ENCODE results near the gene CFLAR. TPM values are rescaled to one million over a fixed set of nuclear protein-coding genes. Genes with fewer than 3 reads are reported as not detected.

CFLAR gene
- total and polyA plus RNA-seq, 2 of the 13 experiments (the other 11 are each of a cell fraction or from before 2014, with no cell fraction given), result 43.8 to 92.1 TPM

GRCh38 chr2:201152999-201153815, 37.2 kb downstream of the CFLAR start:
- H3K4me3 ChIP-seq (replicated peaks in 1 of 3; ENCODE audit: insufficient read depth in 1 of 3, low read depth in 2 of 3, low read length in 3 of 3), result no peak overlapping the region
- CTCF ChIA-PET (ENCODE audit: low intra/inter-chr PET ratio, low total read pairs), result no interaction called here
- no peak overlapping the region for H3K4me2 ChIP-seq (ENCODE audit: low read depth, low read length)
- BruUV-seq (replicated peaks), result no TSS peak
- FAIRE-seq (no peak), DNase-seq (ENCODE audit: low spot score) (no peak), ATAC-seq (no peak)
- H3K4me1 ChIP-seq (ENCODE audit: insufficient read depth, low read length), result peaks cover 42% of the 10 kb centered on the region
- peaks cover 12 to 56% of the 10 kb centered on the region in 2 experiments; a peak in 4 of 5 replicates for H3K36me3 ChIP-seq (replicated peaks in 1 of 2; ENCODE audit: control insufficient read depth in 1 of 2, insufficient read depth in 2 of 2, low read length in 2 of 2)
- intact Hi-C loops (cut with micrococcal nuclease; ENCODE audit: unreplicated experiment) (no loop called here), in situ Hi-C loops (cut with HindIII; ENCODE audit: extremely low pct_ligation_motif_present, low pct_unique_long_range_greater_than_20kb) (no loop called here)
- no peaks in the 10 kb centered on the region for H3K9me3 ChIP-seq (ENCODE audit: low read length)
- no peak overlapping the region for H3K27ac ChIP-seq (ENCODE audit: extremely low read length, insufficient read depth, low read length)
- WGBS (ENCODE audit: low lambda C conversion rate), result 97% methylated on average over 6 of the region's 6 CpGs
- H3K9ac ChIP-seq (ENCODE audit: insufficient read depth, low read depth, low read length), result no peak overlapping the region
- no peak overlapping the region for H2AFZ ChIP-seq (ENCODE audit: low read length)
- POLR2A ChIA-PET, result interaction anchor here (0.6 to 3.4 kb wide), 3 partner anchors 19 to 264 kb away, joined by 3 to 13 read pairs (median 3); partner anchors contain the start of gene NIF3L1
- no peaks in the 10 kb centered on the region for H3K27me3 ChIP-seq (ENCODE audit: control insufficient read depth in 1 of 2, insufficient read depth in 2 of 2, low read length in 2 of 2)
- H4K20me1 ChIP-seq (ENCODE audit: insufficient read depth, low read length), result no peaks in the 10 kb centered on the region
- H3K79me2 ChIP-seq (ENCODE audit: insufficient read depth, low read length), result peaks cover 3% of the 10 kb centered on the region
- TF ChIP-seq JUNB (CRISPR knock-in tag; IDR thresholded peaks at IDR 0.05; ENCODE audit: borderline replicate concordance) (no peak), NR2F1 (CRISPR knock-in tag; IDR thresholded peaks at IDR 0.05) (no peak), ZNF512B (CRISPR knock-in tag; IDR thresholded peaks at IDR 0.05; ENCODE audit: borderline replicate concordance) (no peak), ZNF704 (CRISPR knock-in tag; IDR thresholded peaks at IDR 0.05; ENCODE audit: borderline replicate concordance) (no peak), ZNF83 (CRISPR knock-in tag; IDR thresholded peaks at IDR 0.05; ENCODE audit: borderline replicate concordance) (no peak), ZBTB4 (CRISPR knock-in tag; IDR thresholded peaks at IDR 0.05; ENCODE audit: borderline replicate concordance) (no peak), TP53 (CRISPR knock-in tag; conservative IDR thresholded peaks at IDR 0.05) (no peak), MXD3 (CRISPR knock-in tag; IDR thresholded peaks at IDR 0.05) (no peak), RBFOX2 (IDR thresholded peaks at IDR 0.05; ENCODE audit: low read depth, low read length) (no peak), ETV6 (CRISPR knock-in tag; conservative IDR thresholded peaks at IDR 0.05) (no peak)
